Subcutaneous abdominal adipose tissue (tissue), 5 donors: Measurements from ENCODE around the gene MUC12.

ENCODE experiments used
- H3K27ac ChIP-seq: one replicate; pipeline ENCODE4 v1.7.0; 2013; ENCODE audit warnings: low read depth, mild to moderate bottlenecking, inconsistent platforms, low read length, moderate library complexity
- H3K27me3 ChIP-seq, 5 donors: one replicate each; pipeline ENCODE4 v1.7.0; 2013; ENCODE audit warnings: low read length in 5 of 5, inconsistent platforms in 1 of 5; ENCODE audit not compliant: control insufficient read depth in 5 of 5, insufficient read depth in 4 of 5
- H3K36me3 ChIP-seq, 5 donors: one replicate each; pipeline ENCODE4 v1.7.0; 2013; ENCODE audit warnings: low read length in 5 of 5; ENCODE audit not compliant: control insufficient read depth in 5 of 5, insufficient read depth in 5 of 5
- H3K4me1 ChIP-seq, 5 donors: one replicate each; pipeline ENCODE4 v1.7.0; 2013; ENCODE audit warnings: low read length in 5 of 5, mild to moderate bottlenecking in 3 of 5, moderate library complexity in 1 of 5; ENCODE audit not compliant: control insufficient read depth in 5 of 5, insufficient read depth in 5 of 5
- H3K4me3 ChIP-seq, 5 donors: one replicate each; pipeline ENCODE4 v1.7.0; 2013; ENCODE audit warnings: low read length in 5 of 5, low read depth in 1 of 5
- H3K9ac ChIP-seq, 5 donors: one replicate each; pipeline ENCODE4 v1.7.0; 2013; ENCODE audit warnings: low read length in 5 of 5, mild to moderate bottlenecking in 4 of 5, moderate library complexity in 3 of 5
- H3K9me3 ChIP-seq, 5 donors: one replicate each; pipeline ENCODE4 v1.7.0; 2013; ENCODE audit warnings: low read length in 5 of 5; ENCODE audit not compliant: control insufficient read depth in 5 of 5
- donor health status: healthy.
- donor health status: healthy.
- donor health status: healthy.
- donor health status: healthy.
- donor health status: healthy.

The MUC12 gene

GRCh38 chr7:100944138-100944537, 25.2 kb upstream of the MUC12 start:
- Histone ChIP-seq H3K27me3 (peaks cover 2 to 11% (median 9%) of the 10 kb centered on the region in 5 donors), H3K9me3 (peaks cover 0 to 15% (median 4%) of the 10 kb centered on the region in 5 donors), H3K9ac (no peak overlapping the region), H3K36me3 (no peaks in the 10 kb centered on the region), H3K27ac (no peak overlapping the region), H3K4me3 (no peak overlapping the region), H3K4me1 (peaks cover 0 to 4% (median 0%) of the 10 kb centered on the region in 5 donors)

DNA sequence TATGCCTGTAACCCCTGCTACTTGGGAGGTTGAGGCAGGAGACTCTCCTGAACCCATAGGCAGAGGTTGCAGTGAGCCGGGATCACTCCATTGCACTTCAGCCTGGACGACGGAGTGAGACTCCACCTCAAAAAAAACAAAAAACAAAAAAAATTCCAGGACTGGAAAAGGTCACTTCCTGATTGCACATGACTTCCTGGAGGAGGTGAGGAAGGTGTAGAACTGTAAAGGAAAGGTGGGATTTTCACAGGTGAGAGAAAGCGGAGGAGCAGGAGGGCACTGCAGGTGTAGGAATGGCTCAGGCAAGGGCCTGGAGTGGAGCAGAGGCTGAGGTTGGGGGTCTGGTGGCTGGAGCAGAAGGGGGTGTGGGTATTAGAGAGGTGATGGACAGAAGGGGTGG, 23.3 kb upstream of the MUC12 start:
- H3K9ac ChIP-seq = no peak overlapping the region
- H3K9me3 ChIP-seq = peaks cover 0 to 5% (median 0%) of the 10 kb centered on the region in 5 donors
- H3K4me3 ChIP-seq = no peak overlapping the region
- H3K27ac ChIP-seq = no peak overlapping the region
- no peaks in the 10 kb centered on the region for H3K36me3 ChIP-seq
- H3K27me3 ChIP-seq = peaks cover 17 to 30% (median 25%) of the 10 kb centered on the region in 5 donors
- H3K4me1 ChIP-seq = peaks cover 0 to 7% (median 0%) of the 10 kb centered on the region in 5 donors

DNA sequence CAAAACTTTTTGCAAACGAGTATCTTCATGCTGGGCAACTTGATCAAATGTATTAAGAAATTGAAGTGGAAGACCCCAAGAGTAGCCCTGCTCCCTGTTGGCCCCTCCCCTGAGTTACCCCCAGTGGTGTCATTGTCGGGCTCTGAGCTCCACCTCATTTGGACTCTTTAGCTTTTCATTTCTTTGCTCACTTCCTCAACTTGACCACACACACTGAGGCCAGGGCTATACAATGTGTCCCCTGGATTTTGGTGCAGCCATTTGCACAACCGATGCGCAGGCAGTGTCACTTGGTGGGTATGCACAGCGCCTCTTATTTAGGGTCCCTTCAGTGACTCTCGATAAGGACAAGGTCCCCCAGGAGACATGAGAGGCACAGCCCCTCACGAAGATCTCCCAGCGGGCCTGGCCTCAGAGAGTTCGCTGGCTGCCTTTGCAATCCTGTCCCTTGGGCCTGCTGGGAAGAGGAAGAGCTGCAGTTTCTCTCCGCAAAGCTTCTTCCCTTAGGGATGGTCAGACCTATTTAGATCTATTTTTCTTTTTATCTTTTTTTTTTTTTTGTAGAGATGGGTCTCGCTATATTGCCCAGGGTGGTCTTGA, 22.5 kb upstream of the MUC12 start:
- Histone ChIP-seq H3K36me3 (no peaks in the 10 kb centered on the region), H3K4me3 (no peak overlapping the region), H3K4me1 (peaks cover 0 to 7% (median 0%) of the 10 kb centered on the region in 5 donors), H3K9ac (no peak overlapping the region), H3K9me3 (peaks cover 0 to 5% (median 0%) of the 10 kb centered on the region in 5 donors), H3K27ac (no peak overlapping the region), H3K27me3 (peaks cover 17 to 37% (median 31%) of the 10 kb centered on the region in 5 donors)

DNA sequence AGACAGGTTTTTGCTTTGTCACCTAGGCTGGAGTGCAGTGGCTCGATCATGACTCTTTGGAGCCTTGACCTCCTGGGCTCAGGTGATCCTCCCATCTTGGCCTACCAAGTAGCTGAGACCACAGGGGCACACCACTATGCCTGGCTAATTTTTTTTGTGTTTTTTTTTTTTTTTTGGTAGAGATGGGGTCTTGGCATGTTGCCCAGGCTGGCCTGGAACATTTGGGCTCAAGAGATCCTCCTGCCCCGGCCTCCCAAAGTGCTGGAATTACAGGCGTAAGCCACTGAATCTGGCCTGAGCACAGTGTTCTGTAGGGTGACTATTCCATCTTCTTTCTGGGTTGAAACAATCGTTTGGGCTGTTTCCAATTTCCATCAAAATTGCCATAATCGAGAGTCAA, 21.6 kb upstream of the MUC12 start:
- H3K4me1 ChIP-seq = peaks cover 0 to 7% (median 0%) of the 10 kb centered on the region in 5 donors
- peaks cover 0 to 5% (median 0%) of the 10 kb centered on the region in 5 donors for H3K9me3 ChIP-seq
- no peak overlapping the region for H3K9ac ChIP-seq
- no peak overlapping the region for H3K4me3 ChIP-seq
- H3K27me3 ChIP-seq = peaks cover 21 to 42% (median 39%) of the 10 kb centered on the region in 5 donors
- H3K36me3 ChIP-seq = no peaks in the 10 kb centered on the region
- H3K27ac ChIP-seq = no peak overlapping the region

GRCh38 chr7:100949227-100949932, 20.0 kb upstream of the MUC12 start, which contains the start of gene MUC3A:
Gene MUC3A (plus strand): TSS chr7:100949534. CDS start chr7:100949625, 91 bp downstream.
- peaks cover 21 to 45% (median 39%) of the 10 kb centered on the region in 5 donors for H3K27me3 ChIP-seq
- H3K36me3 ChIP-seq = no peaks in the 10 kb centered on the region
- H3K9me3 ChIP-seq = no peaks in the 10 kb centered on the region
- no peak within 1 kb of the TSS for H3K9ac ChIP-seq
- H3K27ac ChIP-seq = no peak within 1 kb of the TSS
- peak within 1 kb of the TSS in 4 of 5 donors; percentile 37 to 51 (median 46) for H3K4me3 ChIP-seq
- peaks cover 0 to 7% (median 0%) of the 10 kb centered on the region in 5 donors for H3K4me1 ChIP-seq

DNA sequence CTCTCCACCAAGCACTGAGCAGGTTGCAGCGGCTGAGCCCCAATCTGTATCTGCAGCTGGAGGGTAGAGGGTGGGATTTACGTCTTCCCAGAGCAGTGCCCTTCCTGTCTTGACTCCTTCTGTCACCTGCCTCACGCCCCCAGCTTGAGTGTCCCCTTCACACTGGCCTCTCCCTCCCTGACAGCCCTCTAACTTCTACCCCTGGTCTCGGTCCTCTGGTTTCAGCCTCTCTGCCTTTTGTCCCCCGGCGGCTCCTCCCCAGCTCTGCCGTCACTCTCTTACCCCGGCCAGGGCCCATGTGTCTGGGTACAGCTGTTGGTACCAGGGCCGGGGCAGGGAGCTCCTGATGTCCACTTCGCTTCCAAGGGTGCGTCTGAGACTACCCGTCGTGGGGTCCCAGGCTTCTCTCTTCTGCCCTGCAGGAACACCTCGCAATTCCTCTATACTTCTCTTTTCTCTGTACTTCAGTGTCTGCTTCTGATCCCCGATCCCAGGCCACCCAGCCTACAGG, 19.4 kb upstream of the MUC12 start:
- no peak overlapping the region for H3K27ac ChIP-seq
- no peaks in the 10 kb centered on the region for H3K9me3 ChIP-seq
- H3K4me3 ChIP-seq = peak overlapping the region in 4 of 5 donors; percentile 37 to 51 (median 46)
- H3K4me1 ChIP-seq = peaks cover 0 to 7% (median 0%) of the 10 kb centered on the region in 5 donors
- H3K9ac ChIP-seq = no peak overlapping the region
- peaks cover 21 to 45% (median 39%) of the 10 kb centered on the region in 5 donors for H3K27me3 ChIP-seq
- no peaks in the 10 kb centered on the region for H3K36me3 ChIP-seq

DNA sequence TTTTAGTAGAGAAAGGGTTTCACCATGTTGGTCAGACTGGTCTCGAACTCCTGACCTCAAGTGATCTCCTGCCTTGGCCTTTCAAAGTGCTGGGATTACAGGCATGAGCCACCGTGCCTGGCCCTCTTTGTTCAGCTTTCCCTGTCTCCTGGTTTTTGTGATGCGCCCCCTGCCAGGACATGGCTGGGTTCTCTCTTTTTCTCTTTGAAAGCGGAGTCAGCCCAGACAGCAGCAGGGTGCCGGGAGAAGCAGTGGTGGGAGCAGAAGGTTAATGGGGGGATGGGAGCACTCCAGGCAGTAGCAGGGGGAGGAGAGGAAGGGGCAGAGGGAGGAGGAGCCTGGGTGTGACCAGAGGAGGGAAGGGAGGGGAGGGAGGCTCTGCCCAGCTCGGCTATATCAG, 18.2 kb upstream of the MUC12 start:
- H3K27ac ChIP-seq = no peak overlapping the region
- H3K4me3 ChIP-seq = no peak overlapping the region
- peaks cover 21 to 44% (median 41%) of the 10 kb centered on the region in 5 donors for H3K27me3 ChIP-seq

DNA sequence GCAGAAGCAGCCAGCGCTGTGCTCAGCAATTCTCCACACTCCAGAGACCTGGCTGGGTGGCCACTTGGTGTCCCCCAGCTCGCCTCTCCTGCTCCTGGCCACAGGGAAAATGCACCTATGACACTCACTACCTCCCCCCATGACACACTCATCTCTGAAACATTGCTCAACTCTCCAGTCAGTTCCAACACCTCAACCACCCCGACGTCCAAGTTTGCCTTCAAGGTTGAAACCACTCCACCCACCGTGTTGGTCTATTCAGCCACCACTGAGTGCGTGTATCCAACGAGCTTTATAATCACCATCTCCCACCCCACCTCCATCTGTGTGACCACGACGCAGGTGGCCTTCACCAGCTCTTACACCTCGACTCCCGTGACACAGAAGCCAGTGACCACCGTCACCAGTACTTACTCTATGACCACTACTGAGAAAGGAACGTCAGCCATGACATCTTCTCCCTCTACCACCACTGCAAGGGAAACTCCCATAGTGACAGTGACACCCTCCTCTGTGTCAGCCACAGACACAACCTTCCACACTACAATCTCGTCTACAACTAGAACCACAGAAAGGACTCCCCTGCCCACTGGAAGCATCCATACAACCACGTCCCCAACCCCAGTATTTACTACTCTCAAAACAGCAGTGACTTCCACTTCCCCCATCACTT, 17.3 kb upstream of the MUC12 start:
- Histone ChIP-seq H3K4me3 (no peak overlapping the region), H3K9ac (no peak overlapping the region), H3K36me3 (peaks cover 0 to 1% (median 0%) of the 10 kb centered on the region in 5 donors), H3K27ac (no peak overlapping the region), H3K9me3 (peaks cover 0 to 7% (median 0%) of the 10 kb centered on the region in 5 donors), H3K4me1 (peaks cover 0 to 5% (median 0%) of the 10 kb centered on the region in 5 donors), H3K27me3 (peaks cover 21 to 47% (median 42%) of the 10 kb centered on the region in 5 donors)

More for the DNA sequence above, 18.2 kb upstream of the MUC12 start:
- Histone ChIP-seq H3K9ac (no peak overlapping the region), H3K9me3 (peaks cover 0 to under 1% (median 0%) of the 10 kb centered on the region in 5 donors), H3K4me1 (peaks cover 0 to 7% (median 0%) of the 10 kb centered on the region in 5 donors), H3K36me3 (no peaks in the 10 kb centered on the region)

- Histone ChIP-seq H3K27ac (no peak overlapping the region), H3K27me3 (peaks cover 21 to 47% (median 43%) of the 10 kb centered on the region in 5 donors), H3K4me3 (no peak overlapping the region), H3K9me3 (peaks cover 0 to 10% (median 0%) of the 10 kb centered on the region in 5 donors), H3K36me3 (peaks cover 0 to 3% (median 0%) of the 10 kb centered on the region in 5 donors), H3K9ac (no peak overlapping the region), H3K4me1 (peaks cover 0 to 5% (median 0%) of the 10 kb centered on the region in 5 donors)
These were observed 16.7 kb upstream of the MUC12 start for GRCh38 chr7:100952641-100953040.
